K562 (cell line): ENCODE measurements around the gene PRKACB. TPM values are rescaled to one million over a fixed set of nuclear protein-coding genes. Genes with fewer than 3 reads are reported as not detected.

Experiments
- ATF4 ChIP-seq: fragments of 450-650 bp; formaldehyde crosslinking; IDR thresholded peaks from 2 replicates; pipeline ENCODE4 v1.4.0; 2022; ENCODE audit warnings: mild to moderate bottlenecking, moderate library complexity
- CXXC5 ChIP-seq: fragments of 250-450 bp; sonication (Bioruptor Pico); IDR thresholded peaks from 2 replicates; pipeline ENCODE4 v1.8.0; 2022; ENCODE audit warnings: inconsistent platforms, mild to moderate bottlenecking, moderate library complexity
- EHMT2 ChIP-seq: fragments of 450-650 bp; IDR thresholded peaks from 2 replicates; pipeline ENCODE4 v1.6.1; 2018; ENCODE audit warnings: antibody characterized with exemption
- ELF1 ChIP-seq: fragments of 200-800 bp; sonication (Bioruptor generic); IDR thresholded peaks from 2 replicates; pipeline ENCODE4 v1.6.1; 2016; ENCODE audit warnings: missing genetic modification characterization, missing compliant biosample characterization
- ELF2 ChIP-seq: fragments of 250-450 bp; sonication (Bioruptor Pico); IDR thresholded peaks from 2 replicates; pipeline ENCODE4 v1.5.0; 2021; ENCODE audit warnings: mild to moderate bottlenecking
- GATAD2B ChIP-seq: fragments of 450-650 bp; IDR thresholded peaks from 2 replicates; pipeline ENCODE4 v1.6.1; 2017; ENCODE audit warnings: mild to moderate bottlenecking, borderline replicate concordance
- HDAC6 ChIP-seq: IDR thresholded peaks from 2 replicates; pipeline ENCODE4 v1.6.1; 2012; ENCODE audit warnings: low read depth, mild to moderate bottlenecking, control low read depth, inconsistent platforms, low read length, moderate library complexity
- KDM5B ChIP-seq: fragments of 200-600 bp; sonication (generic); IDR thresholded peaks from 2 replicates; pipeline ENCODE4 v1.6.1; 2012; ENCODE audit warnings: low read depth, mild to moderate bottlenecking, moderate library complexity, low read length, control low read depth, inconsistent platforms; ENCODE audit not compliant: insufficient replicate concordance
- NR2C1 ChIP-seq, 2 experiments: fragments of 450-650 bp; IDR thresholded peaks; 2 replicates each; pipeline ENCODE4 v1.6.1; 2017; ENCODE audit warnings: mild to moderate bottlenecking in 2 of 2, antibody characterized with exemption in 1 of 2, inconsistent platforms in 1 of 2, missing compliant biosample characterization in 1 of 2, missing genetic modification characterization in 1 of 2
- PTTG1 ChIP-seq: fragments of 450-650 bp; IDR thresholded peaks from 2 replicates; pipeline ENCODE4 v1.6.1; 2016; ENCODE audit warnings: low read depth, mild to moderate bottlenecking, missing genetic modification characterization, missing compliant biosample characterization
- SIN3A ChIP-seq, 2 experiments: fragments of 150-350 bp in 1 of 2; IDR thresholded peaks; 2 replicates each; pipeline ENCODE4 v1.6.1; 2011 to 2016; ENCODE audit warnings: borderline replicate concordance in 2 of 2, low read depth in 2 of 2, low read length in 2 of 2, mild to moderate bottlenecking in 2 of 2, moderate library complexity in 2 of 2; ENCODE audit not compliant: control insufficient read depth in 1 of 2
- THAP7 ChIP-seq: fragments of 250-450 bp; sonication (Bioruptor Pico); IDR thresholded peaks from 2 replicates; pipeline ENCODE4 v1.5.0; 2021
- ZBED1 ChIP-seq: IDR thresholded peaks from 2 replicates; pipeline ENCODE4 v1.6.1; 2014
- ZNF124 ChIP-seq: sonication (generic); formaldehyde crosslinking; IDR thresholded peaks from 2 replicates; pipeline ENCODE4 v1.8.1; 2022; ENCODE audit warnings: missing genetic modification reagents
- ZNF239 ChIP-seq: fragments of 250-450 bp; sonication (Bioruptor Pico); IDR thresholded peaks from 2 replicates; pipeline ENCODE4 v1.4.0; 2020; ENCODE audit warnings: mild to moderate bottlenecking
- polyA plus RNA-seq, 8 experiments: library from polyadenylated mRNA; depleted of rRNA in 4 of 8; stranded (reverse) in 5 of 8; unstranded in 3 of 8; fragments of >200 nt; fragmentation: Nextera tagmentation in 2 of 8; fragmentation: Illumina TruSeq in 1 of 8; extraction: Ambion mirVana in 2 of 8; extraction: Trizol in 1 of 8; gene quantifications; 2 replicates each; pipeline versions ENCODE4 v1.2.1 to v1.2.3, GENCODE V29; 2011 to 2014; ENCODE audit warnings: inconsistent platforms in 1 of 8, missing spikeins in 1 of 8
- total RNA-seq, 7 experiments: library from RNA; depleted of rRNA in 6 of 7; stranded (reverse); fragments of >200 nt in 6 of 7; fragmentation: Illumina TruSeq in 2 of 7; extraction: Trizol in 2 of 7; gene quantifications; 2 replicates each; pipeline versions ENCODE4 v1.2.1 to v1.2.3, GENCODE V29; 2011 to 2021; ENCODE audit warnings: low replicate concordance in 1 of 7
- TF ChIP-seq, protein P1 (sequence below): fragments of 450-650 bp; IDR thresholded peaks from 2 replicates; pipeline ENCODE4 v1.6.1; 2017; ENCODE audit warnings: antibody characterized with exemption, mild to moderate bottlenecking
- TF ChIP-seq, protein P2 (sequence below): fragments of 250-450 bp; sonication (Bioruptor Pico); IDR thresholded peaks from 2 replicates; pipeline ENCODE4 v1.6.1; 2021; ENCODE audit warnings: mild to moderate bottlenecking
- TF ChIP-seq, protein P3 (sequence below), 2 experiments: fragments of 450-650 bp; IDR thresholded peaks; 2 replicates each; pipeline ENCODE4 v1.6.1; 2018; ENCODE audit warnings: mild to moderate bottlenecking in 2 of 2, low read depth in 1 of 2; ENCODE audit not compliant: partially characterized antibody in 2 of 2

Gene PRKACB
- total and polyA plus RNA-seq, 9 of the 15 experiments (the other 6 are each of a cell fraction or from before 2014, with no cell fraction given): 1.1 to 5.2 (median 2.8) TPM

DNA sequence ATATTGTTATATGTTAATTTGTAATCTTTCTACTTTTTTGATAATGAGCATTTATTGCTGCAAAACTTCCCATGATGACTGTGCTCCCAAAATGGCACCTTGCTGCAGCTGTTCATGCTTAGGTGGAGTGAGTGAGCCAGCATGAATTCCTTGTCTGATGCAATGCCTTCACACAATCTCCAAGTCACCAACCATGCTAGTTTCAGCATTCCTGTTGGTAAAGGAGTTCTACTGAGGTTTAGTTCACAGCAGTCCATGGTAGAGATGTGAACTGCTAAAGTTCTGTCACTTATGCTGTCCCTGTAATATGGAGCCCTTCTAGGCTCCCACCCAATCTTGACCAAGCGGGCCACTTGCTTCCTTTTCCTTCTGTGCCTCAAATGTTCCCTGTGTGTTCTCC, 26.2 kb upstream of the PRKACB start (continued):
- TF ChIP-seq ZNF124: no peak
- TF ChIP-seq ELF2 (CRISPR knock-in tag): no peak
- TF ChIP-seq GATAD2B: no peak
- TF ChIP-seq ELF1 (tag): no peak
- no peak for TF ChIP-seq HDAC6
- TF ChIP-seq, protein P1, sequence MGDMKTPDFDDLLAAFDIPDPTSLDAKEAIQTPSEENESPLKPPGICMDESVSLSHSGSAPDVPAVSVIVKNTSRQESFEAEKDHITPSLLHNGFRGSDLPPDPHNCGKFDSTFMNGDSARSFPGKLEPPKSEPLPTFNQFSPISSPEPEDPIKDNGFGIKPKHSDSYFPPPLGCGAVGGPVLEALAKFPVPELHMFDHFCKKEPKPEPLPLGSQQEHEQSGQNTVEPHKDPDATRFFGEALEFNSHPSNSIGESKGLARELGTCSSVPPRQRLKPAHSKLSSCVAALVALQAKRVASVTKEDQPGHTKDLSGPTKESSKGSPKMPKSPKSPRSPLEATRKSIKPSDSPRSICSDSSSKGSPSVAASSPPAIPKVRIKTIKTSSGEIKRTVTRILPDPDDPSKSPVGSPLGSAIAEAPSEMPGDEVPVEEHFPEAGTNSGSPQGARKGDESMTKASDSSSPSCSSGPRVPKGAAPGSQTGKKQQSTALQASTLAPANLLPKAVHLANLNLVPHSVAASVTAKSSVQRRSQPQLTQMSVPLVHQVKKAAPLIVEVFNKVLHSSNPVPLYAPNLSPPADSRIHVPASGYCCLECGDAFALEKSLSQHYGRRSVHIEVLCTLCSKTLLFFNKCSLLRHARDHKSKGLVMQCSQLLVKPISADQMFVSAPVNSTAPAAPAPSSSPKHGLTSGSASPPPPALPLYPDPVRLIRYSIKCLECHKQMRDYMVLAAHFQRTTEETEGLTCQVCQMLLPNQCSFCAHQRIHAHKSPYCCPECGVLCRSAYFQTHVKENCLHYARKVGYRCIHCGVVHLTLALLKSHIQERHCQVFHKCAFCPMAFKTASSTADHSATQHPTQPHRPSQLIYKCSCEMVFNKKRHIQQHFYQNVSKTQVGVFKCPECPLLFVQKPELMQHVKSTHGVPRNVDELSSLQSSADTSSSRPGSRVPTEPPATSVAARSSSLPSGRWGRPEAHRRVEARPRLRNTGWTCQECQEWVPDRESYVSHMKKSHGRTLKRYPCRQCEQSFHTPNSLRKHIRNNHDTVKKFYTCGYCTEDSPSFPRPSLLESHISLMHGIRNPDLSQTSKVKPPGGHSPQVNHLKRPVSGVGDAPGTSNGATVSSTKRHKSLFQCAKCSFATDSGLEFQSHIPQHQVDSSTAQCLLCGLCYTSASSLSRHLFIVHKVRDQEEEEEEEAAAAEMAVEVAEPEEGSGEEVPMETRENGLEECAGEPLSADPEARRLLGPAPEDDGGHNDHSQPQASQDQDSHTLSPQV: 0 out of 2 replicates have a peak, but pooled peaks have one; percentile 19
- TF ChIP-seq, protein P2, sequence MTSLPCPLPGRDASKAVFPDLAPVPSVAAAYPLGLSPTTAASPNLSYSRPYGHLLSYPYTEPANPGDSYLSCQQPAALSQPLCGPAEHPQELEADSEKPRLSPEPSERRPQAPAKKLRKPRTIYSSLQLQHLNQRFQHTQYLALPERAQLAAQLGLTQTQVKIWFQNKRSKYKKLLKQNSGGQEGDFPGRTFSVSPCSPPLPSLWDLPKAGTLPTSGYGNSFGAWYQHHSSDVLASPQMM (CRISPR knock-in tag): no peak
- TF ChIP-seq EHMT2: peak; percentile 78
- TF ChIP-seq THAP7 (CRISPR knock-in tag): no peak
- TF ChIP-seq, protein P3, sequence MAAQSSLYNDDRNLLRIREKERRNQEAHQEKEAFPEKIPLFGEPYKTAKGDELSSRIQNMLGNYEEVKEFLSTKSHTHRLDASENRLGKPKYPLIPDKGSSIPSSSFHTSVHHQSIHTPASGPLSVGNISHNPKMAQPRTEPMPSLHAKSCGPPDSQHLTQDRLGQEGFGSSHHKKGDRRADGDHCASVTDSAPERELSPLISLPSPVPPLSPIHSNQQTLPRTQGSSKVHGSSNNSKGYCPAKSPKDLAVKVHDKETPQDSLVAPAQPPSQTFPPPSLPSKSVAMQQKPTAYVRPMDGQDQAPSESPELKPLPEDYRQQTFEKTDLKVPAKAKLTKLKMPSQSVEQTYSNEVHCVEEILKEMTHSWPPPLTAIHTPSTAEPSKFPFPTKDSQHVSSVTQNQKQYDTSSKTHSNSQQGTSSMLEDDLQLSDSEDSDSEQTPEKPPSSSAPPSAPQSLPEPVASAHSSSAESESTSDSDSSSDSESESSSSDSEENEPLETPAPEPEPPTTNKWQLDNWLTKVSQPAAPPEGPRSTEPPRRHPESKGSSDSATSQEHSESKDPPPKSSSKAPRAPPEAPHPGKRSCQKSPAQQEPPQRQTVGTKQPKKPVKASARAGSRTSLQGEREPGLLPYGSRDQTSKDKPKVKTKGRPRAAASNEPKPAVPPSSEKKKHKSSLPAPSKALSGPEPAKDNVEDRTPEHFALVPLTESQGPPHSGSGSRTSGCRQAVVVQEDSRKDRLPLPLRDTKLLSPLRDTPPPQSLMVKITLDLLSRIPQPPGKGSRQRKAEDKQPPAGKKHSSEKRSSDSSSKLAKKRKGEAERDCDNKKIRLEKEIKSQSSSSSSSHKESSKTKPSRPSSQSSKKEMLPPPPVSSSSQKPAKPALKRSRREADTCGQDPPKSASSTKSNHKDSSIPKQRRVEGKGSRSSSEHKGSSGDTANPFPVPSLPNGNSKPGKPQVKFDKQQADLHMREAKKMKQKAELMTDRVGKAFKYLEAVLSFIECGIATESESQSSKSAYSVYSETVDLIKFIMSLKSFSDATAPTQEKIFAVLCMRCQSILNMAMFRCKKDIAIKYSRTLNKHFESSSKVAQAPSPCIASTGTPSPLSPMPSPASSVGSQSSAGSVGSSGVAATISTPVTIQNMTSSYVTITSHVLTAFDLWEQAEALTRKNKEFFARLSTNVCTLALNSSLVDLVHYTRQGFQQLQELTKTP (IDR thresholded peaks at IDR 0.05; ENCODE audit: low read depth in 1 of 2, partially characterized antibody in 2 of 2): no peak
- TF ChIP-seq PTTG1 (tag): peak; percentile 15; the same call in 1 of the 2 replicates
- TF ChIP-seq CXXC5 (CRISPR knock-in tag): peak; percentile 64
- no peak for TF ChIP-seq SIN3A (IDR thresholded peaks at IDR 0.05; ENCODE audit: borderline replicate concordance in 2 of 2, control insufficient read depth in 1 of 2, low read depth in 2 of 2, low read length in 2 of 2)
- TF ChIP-seq ATF4 (CRISPR knock-in tag): peak; percentile 84
- TF ChIP-seq NR2C1 (IDR thresholded peaks at IDR 0.05): no peak
- TF ChIP-seq NR2C1 (tag; IDR thresholded peaks at IDR 0.05): peak; percentile 62
- no peak for TF ChIP-seq ZBED1
- no peak for TF ChIP-seq KDM5B
- TF ChIP-seq ZNF239: no peak
